OCI-LY3 (cell line): ENCODE results near the gene COL8A2.

Experiments
- H2AFZ ChIP-seq: fragments of 200-600, 300-600 bp; shearing (Covaris generic); 2 replicates; pipeline ENCODE4 v1.6.0; 2014; ENCODE audit warnings: antibody characterized with exemption, low read depth, low read length
- H3K27ac ChIP-seq: fragments of 200-600, 300-600 bp; sonication (generic); 2 replicates; pipeline ENCODE4 v1.5.1; 2014; ENCODE audit warnings: mild to moderate bottlenecking, low read length, moderate library complexity, mixed read lengths
- H3K27me3 ChIP-seq: fragments of 200-600, 300-600 bp; sonication (generic); 2 replicates; pipeline ENCODE4 v1.6.1; 2014; ENCODE audit warnings: low read depth, low read length, mixed read lengths
- H3K36me3 ChIP-seq: fragments of 200-600, 300-600 bp; sonication (generic); replicated peaks from 2 replicates; pipeline ENCODE3; 2014; ENCODE audit warnings: low read depth, low read length, mixed read lengths
- H3K4me1 ChIP-seq: fragments of 300-600, 200-600 bp; sonication (generic); 2 replicates; pipeline ENCODE4 v1.6.1; 2014; ENCODE audit warnings: low read length, mixed read lengths
- H3K4me2 ChIP-seq: fragments of 200-600, 300-600 bp; sonication (generic); 2 replicates; pipeline ENCODE4 v1.6.1; 2014; ENCODE audit warnings: low read length, mixed read lengths
- H3K4me3 ChIP-seq: fragments of 300-600, 200-600 bp; sonication (generic); 2 replicates; pipeline ENCODE4 v1.5.1; 2014; ENCODE audit warnings: antibody characterized with exemption, mild to moderate bottlenecking, low read length, moderate library complexity
- H3K79me2 ChIP-seq: fragments of 300-600, 200-600 bp; shearing (Covaris generic); 2 replicates; pipeline ENCODE4 v1.6.1; 2014; ENCODE audit warnings: mild to moderate bottlenecking, low read length, mixed read lengths
- H3K9ac ChIP-seq: fragments of 300-600, 200-600 bp; shearing (Covaris generic); 2 replicates; pipeline ENCODE4 v1.6.0; 2014; ENCODE audit warnings: mild to moderate bottlenecking, low read length, moderate library complexity
- H3K9me3 ChIP-seq: fragments of 200-600, 300-600 bp; shearing (Covaris generic); 2 replicates; pipeline ENCODE4 v1.6.1; 2014; ENCODE audit warnings: low read length, mixed read lengths; ENCODE audit not compliant: insufficient read depth
- H4K20me1 ChIP-seq: fragments of 200-600, 300-600 bp; sonication (generic); 2 replicates; pipeline ENCODE4 v1.6.1; 2016; ENCODE audit warnings: low read length, mixed read lengths; ENCODE audit not compliant: insufficient read depth
- CTCF ChIP-seq: fragments of 200-600, 300-600 bp; sonication (generic); IDR thresholded peaks from 2 replicates; pipeline ENCODE4 v1.5.1; 2014; ENCODE audit warnings: antibody characterized with exemption, low read length, low read depth
- EZH2phosphoT487 ChIP-seq: fragments of 200-600 bp; shearing (Covaris generic); IDR thresholded peaks from 2 replicates; pipeline ENCODE4 v1.6.1; 2018; ENCODE audit warnings: antibody characterized with exemption, mixed run types, low read depth

The COL8A2 gene

GRCh38 chr1:36101546-36101945, 23.5 kb downstream of the COL8A2 start:
- H3K36me3 ChIP-seq, result no peaks in the 10 kb centered on the region
- TF ChIP-seq CTCF (no peak), EZH2phosphoT487 (no peak)
- H3K4me2 ChIP-seq, result no peak overlapping the region
- H3K4me3 ChIP-seq, result no peak overlapping the region
- H3K79me2 ChIP-seq, result no peaks in the 10 kb centered on the region
- no peak overlapping the region for H3K27ac ChIP-seq
- no peaks in the 10 kb centered on the region for H3K27me3 ChIP-seq
- no peak overlapping the region for H2AFZ ChIP-seq
- H3K9me3 ChIP-seq, result no peaks in the 10 kb centered on the region
- H3K9ac ChIP-seq, result no peak overlapping the region
- peaks cover 3% of the 10 kb centered on the region; the same call in 1 of the 2 replicates for H3K4me1 ChIP-seq
- H4K20me1 ChIP-seq, result no peaks in the 10 kb centered on the region

- H3K4me2 ChIP-seq, result peak overlapping the region; percentile 80
- peak overlapping the region; percentile 56; the same call in 1 of the 2 replicates for H2AFZ ChIP-seq
- no peak overlapping the region for H3K27ac ChIP-seq
Observed at GRCh38 chr1:36100376-36100775, 24.6 kb downstream of the COL8A2 start.

GRCh38 chr1:36099681-36100341, 25.2 kb downstream of the COL8A2 start:
- H3K4me3 ChIP-seq, result peak overlapping the region; percentile 62
- no peaks in the 10 kb centered on the region for H4K20me1 ChIP-seq
- TF ChIP-seq CTCF (peak; percentile 78), EZH2phosphoT487 (no peak)
- no peaks in the 10 kb centered on the region for H3K27me3 ChIP-seq
- H3K4me1 ChIP-seq, result peaks cover 3% of the 10 kb centered on the region; the same call in 1 of the 2 replicates
- H3K9me3 ChIP-seq, result no peaks in the 10 kb centered on the region
- H3K27ac ChIP-seq, result no peak overlapping the region
- peak overlapping the region; percentile 56; the same call in 1 of the 2 replicates for H2AFZ ChIP-seq
- no peaks in the 10 kb centered on the region for H3K79me2 ChIP-seq
- H3K9ac ChIP-seq, result no peak overlapping the region
- peak overlapping the region; percentile 80 for H3K4me2 ChIP-seq
- H3K36me3 ChIP-seq, result no peaks in the 10 kb centered on the region

More at GRCh38 chr1:36100376-36100775, 24.6 kb downstream of the COL8A2 start:
- H3K27me3 ChIP-seq, result no peaks in the 10 kb centered on the region
- no peaks in the 10 kb centered on the region for H3K9me3 ChIP-seq
- H4K20me1 ChIP-seq, result no peaks in the 10 kb centered on the region
- peak overlapping the region; percentile 62 for H3K4me3 ChIP-seq
- no peaks in the 10 kb centered on the region for H3K36me3 ChIP-seq
- no peak overlapping the region for H3K9ac ChIP-seq
- H3K4me1 ChIP-seq, result peaks cover 3% of the 10 kb centered on the region; the same call in 1 of the 2 replicates
- TF ChIP-seq EZH2phosphoT487 (no peak), CTCF (no peak)
- no peaks in the 10 kb centered on the region for H3K79me2 ChIP-seq

- no peak overlapping the region for H3K4me3 ChIP-seq
- no peak overlapping the region for H3K27ac ChIP-seq
- no peak overlapping the region; the same call in 1 of the 2 replicates for H2AFZ ChIP-seq
- no peak for TF ChIP-seq EZH2phosphoT487
- TF ChIP-seq CTCF, result no peak
- peaks cover 3% of the 10 kb centered on the region; the same call in 1 of the 2 replicates for H3K4me1 ChIP-seq
- no peak overlapping the region for H3K9ac ChIP-seq
- H3K27me3 ChIP-seq, result no peaks in the 10 kb centered on the region
- H3K36me3 ChIP-seq, result peaks cover 7% of the 10 kb centered on the region
- no peaks in the 10 kb centered on the region for H3K79me2 ChIP-seq
- H4K20me1 ChIP-seq, result no peaks in the 10 kb centered on the region
- H3K9me3 ChIP-seq, result no peaks in the 10 kb centered on the region
- no peak overlapping the region for H3K4me2 ChIP-seq
Observed at GRCh38 chr1:36098650-36099365, 26.2 kb downstream of the COL8A2 start.
